Body of pancreas (tissue), 4 donors: ENCODE results near the gene PFKFB3. TPM values are rescaled to one million over a fixed set of nuclear protein-coding genes. Genes with fewer than 3 reads are reported as not detected.

Experiments used
- ATAC-seq: fragments of 150-250 bp; one replicate; pipeline ENCODE4 v1.9.1; 2016
- DNase-seq, 4 donors: peaks; one replicate each; pipeline ENCODE4 v3.0.0-alpha.2; 2019
- H3K27ac ChIP-seq, 4 donors: fragments of 200-600 bp; sonication (generic); 1 replicate in 3 of 4; 2 replicates in 1 of 4; pipeline versions ENCODE4 v1.5.1 to v1.6.1; 2016 to 2019; ENCODE audit warnings: mild to moderate bottlenecking in 1 of 4, mixed read lengths in 1 of 4, moderate library complexity in 1 of 4
- H3K27me3 ChIP-seq, 2 donors: fragments of 200-600 bp; sonication (generic); one replicate each; pipeline ENCODE4 v1.6.0; 2016; ENCODE audit warnings: mild to moderate bottlenecking in 1 of 2
- H3K36me3 ChIP-seq, 2 donors: fragments of 200-600 bp; sonication (generic); replicated peaks in 1 of 2; 2 replicates each; pipeline ENCODE4 v1.5.1; 2016; ENCODE audit warnings: low read depth in 2 of 2; ENCODE audit not compliant: insufficient read depth in 1 of 2
- H3K4me1 ChIP-seq: fragments of 200-600 bp; sonication (generic); one replicate; pipeline ENCODE4 v1.6.0; 2016
- H3K4me3 ChIP-seq, 2 donors: fragments of 200-600 bp; sonication (generic); 1 replicate in 1 of 2; 2 replicates in 1 of 2; pipeline ENCODE4 v1.5.1; 2016 to 2019
- H3K9me3 ChIP-seq, 3 donors: fragments of 200-600 bp; sonication (generic); 1 replicate in 2 of 3; 2 replicates in 1 of 3; pipeline ENCODE4 v1.5.1; 2016
- POLR2A ChIP-seq, 3 donors: fragments of 450-650 bp; IDR thresholded peaks; one replicate each; pipeline ENCODE4 v1.6.1; 2016; ENCODE audit warnings: antibody characterized with exemption in 3 of 3, mild to moderate bottlenecking in 2 of 3
- WGBS, 2 donors: methylation state at CpG; one replicate each; pipeline ENCODE4 v1.1.5; 2017; 5-methylcytosine and 5-hydroxymethylcytosine counted together
- intact Hi-C: fragments of 100-400 bp; cut with DNase I; formaldehyde crosslinking; loops from one replicate; pipeline ENCODE4 v1.15.1; 2023
- total RNA-seq, 2 donors: library from RNA; depleted of rRNA; stranded (reverse); fragments of >200 nt; gene quantifications; one replicate each; pipeline ENCODE4 v1.1.0, GENCODE V29; 2016
- TF ChIP-seq, protein P1 (sequence below), 7 experiments: fragments of 450-650 bp in 4 of 7; fragments of 200-600 bp in 3 of 7; sonication (generic) in 3 of 7; IDR thresholded peaks; one replicate each; pipeline ENCODE4 v1.5.1; 2016 to 2019; ENCODE audit warnings: antibody characterized with exemption in 7 of 7

PFKFB3 gene
- total RNA-seq, 2 donors from 2014 or later, result 26.5 to 137 TPM

DNA sequence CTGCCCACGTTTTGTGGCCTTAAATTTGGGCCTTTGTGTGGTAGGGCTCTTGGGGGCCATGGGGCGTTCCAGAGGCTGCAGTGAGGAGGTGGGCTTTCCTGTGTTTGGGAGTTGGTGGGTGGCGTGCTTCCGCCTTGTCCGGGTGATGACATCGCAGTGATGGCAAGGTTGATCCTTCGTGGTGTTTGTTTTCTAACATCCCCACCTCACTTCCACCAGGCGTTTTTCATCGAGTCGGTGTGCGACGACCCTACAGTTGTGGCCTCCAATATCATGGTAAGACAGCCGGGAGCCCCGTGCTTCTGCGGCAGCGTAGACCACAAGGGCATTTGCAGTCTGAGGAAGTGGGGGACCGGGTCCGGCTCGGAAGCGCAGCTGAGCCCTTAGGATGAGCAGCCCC lies 14.2 kb downstream of the PFKFB3 start:
- intact Hi-C loops, result no loop called here
- WGBS, 2 donors, result 85 to 90% methylated on average over 12 to 17 of the region's 20 CpGs
- DNase-seq, result no peak
- no peaks in the 10 kb centered on the region for H3K4me1 ChIP-seq
- H3K27me3 ChIP-seq, result no peaks in the 10 kb centered on the region
- no peak for TF ChIP-seq POLR2A (IDR thresholded peaks at IDR 0.05)
- TF ChIP-seq, protein P1, sequence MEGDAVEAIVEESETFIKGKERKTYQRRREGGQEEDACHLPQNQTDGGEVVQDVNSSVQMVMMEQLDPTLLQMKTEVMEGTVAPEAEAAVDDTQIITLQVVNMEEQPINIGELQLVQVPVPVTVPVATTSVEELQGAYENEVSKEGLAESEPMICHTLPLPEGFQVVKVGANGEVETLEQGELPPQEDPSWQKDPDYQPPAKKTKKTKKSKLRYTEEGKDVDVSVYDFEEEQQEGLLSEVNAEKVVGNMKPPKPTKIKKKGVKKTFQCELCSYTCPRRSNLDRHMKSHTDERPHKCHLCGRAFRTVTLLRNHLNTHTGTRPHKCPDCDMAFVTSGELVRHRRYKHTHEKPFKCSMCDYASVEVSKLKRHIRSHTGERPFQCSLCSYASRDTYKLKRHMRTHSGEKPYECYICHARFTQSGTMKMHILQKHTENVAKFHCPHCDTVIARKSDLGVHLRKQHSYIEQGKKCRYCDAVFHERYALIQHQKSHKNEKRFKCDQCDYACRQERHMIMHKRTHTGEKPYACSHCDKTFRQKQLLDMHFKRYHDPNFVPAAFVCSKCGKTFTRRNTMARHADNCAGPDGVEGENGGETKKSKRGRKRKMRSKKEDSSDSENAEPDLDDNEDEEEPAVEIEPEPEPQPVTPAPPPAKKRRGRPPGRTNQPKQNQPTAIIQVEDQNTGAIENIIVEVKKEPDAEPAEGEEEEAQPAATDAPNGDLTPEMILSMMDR (IDR thresholded peaks at IDR 0.05), result no peak
- no peaks in the 10 kb centered on the region for H3K9me3 ChIP-seq
- no peak overlapping the region for H3K4me3 ChIP-seq
- H3K36me3 ChIP-seq, result peaks cover 0 to 45% of the 10 kb centered on the region in 2 donors
- H3K27ac ChIP-seq, result no peak overlapping the region
- ATAC-seq, result no peak

DNA sequence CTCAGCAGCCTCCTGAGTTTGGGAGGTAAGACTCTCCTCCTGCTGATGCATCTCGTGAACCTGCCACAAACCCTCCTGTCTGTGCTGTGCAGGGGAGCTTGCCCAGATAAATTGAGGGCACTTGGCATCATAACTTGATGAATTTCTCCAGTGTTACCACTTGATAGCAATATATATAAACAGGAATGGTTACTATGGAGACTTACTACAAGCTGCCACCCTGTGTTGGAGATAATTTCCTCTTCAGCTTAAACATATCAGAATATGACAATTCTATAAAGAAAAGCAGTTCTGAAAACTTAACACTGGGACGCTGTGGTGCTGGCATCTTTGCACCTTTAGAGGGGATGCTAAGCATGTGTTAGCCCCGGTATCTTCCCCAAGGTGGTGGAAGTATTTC lies 14.9 kb downstream of the PFKFB3 start:
- peaks cover 0 to 49% of the 10 kb centered on the region in 2 donors for H3K36me3 ChIP-seq
- no peaks in the 10 kb centered on the region for H3K27me3 ChIP-seq
- TF ChIP-seq, protein P1 (IDR thresholded peaks at IDR 0.05), result no peak
- no peak for TF ChIP-seq POLR2A (IDR thresholded peaks at IDR 0.05)
- no peak overlapping the region for H3K27ac ChIP-seq
- intact Hi-C loops, result no loop called here
- ATAC-seq (no peak), DNase-seq (no peak)
- no peak overlapping the region for H3K4me3 ChIP-seq
- H3K9me3 ChIP-seq, result no peaks in the 10 kb centered on the region
- 90 to 92% methylated on average over 2 to 3 of the region's 3 CpGs for WGBS, 2 donors
- H3K4me1 ChIP-seq, result no peaks in the 10 kb centered on the region

DNA sequence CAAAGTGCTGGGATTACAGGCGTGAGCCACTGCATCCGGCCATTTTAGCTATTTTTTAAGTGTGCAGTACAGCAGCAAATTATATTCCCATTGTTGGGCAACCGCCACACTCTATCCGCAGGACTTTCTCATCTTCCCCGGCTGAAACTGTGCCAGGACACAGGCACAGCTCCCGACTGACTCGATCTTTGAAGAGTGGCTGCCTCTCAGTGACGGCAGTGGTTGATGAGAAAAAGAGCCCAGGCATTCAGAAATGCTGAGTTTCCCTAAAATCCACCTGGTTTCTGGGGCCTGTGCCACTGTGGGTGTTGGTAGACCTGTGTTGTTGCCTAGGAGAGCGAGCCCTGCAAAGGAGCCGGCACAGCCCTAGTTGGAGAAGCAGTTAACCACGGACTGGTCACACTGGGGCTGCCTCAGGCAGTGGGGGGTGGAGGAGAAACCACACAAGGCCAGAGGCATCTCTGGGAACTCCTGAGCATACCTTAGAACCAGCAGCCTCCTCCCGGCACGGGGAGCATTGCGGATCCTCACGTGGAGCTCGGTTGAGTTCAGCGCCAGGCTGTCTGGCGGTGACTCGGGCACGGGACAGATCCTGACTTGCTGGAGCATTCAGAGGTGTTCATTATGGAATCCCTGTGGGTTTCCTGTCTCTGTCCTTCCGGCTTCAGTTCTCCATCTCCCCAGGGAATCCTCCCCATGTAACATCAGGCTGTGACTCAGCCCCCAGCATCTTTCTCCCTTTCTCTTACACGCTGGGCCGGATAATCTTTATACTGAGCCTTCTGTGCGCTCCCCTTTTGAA lies 16.2 kb downstream of the PFKFB3 start:
- Histone ChIP-seq H3K27me3 (no peaks in the 10 kb centered on the region), H3K4me3 (no peak overlapping the region), H3K27ac (no peak overlapping the region), H3K9me3 (no peaks in the 10 kb centered on the region), H3K36me3 (peaks cover under 1 to 54% of the 10 kb centered on the region in 2 donors), H3K4me1 (no peaks in the 10 kb centered on the region)
- intact Hi-C loops, result no loop called here
- no peak for ATAC-seq
- WGBS, 2 donors, result 89 to 93% methylated on average over 23 to 24 of the region's 24 CpGs
- no peak for TF ChIP-seq POLR2A (IDR thresholded peaks at IDR 0.05)
- TF ChIP-seq, protein P1 (IDR thresholded peaks at IDR 0.05), result no peak
- DNase-seq, result no peak

DNA sequence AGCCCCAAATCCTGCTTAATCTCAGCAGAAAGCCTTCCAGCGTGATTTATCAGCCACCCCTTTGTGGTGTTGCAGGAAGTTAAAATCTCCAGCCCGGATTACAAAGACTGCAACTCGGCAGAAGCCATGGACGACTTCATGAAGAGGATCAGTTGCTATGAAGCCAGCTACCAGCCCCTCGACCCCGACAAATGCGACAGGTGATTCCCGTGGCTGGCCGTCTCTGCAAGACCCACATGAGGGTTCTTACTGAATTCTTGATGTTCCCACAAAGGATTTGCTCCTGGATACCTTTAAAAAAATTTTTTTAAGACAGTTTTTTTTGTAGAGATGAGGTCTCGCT lies 16.7 kb downstream of the PFKFB3 start:
- no peak for ATAC-seq
- TF ChIP-seq, protein P1 (IDR thresholded peaks at IDR 0.05), result no peak
- no peaks in the 10 kb centered on the region for H3K27me3 ChIP-seq
- H3K36me3 ChIP-seq, result peaks cover 4 to 55% of the 10 kb centered on the region in 2 donors
- H3K27ac ChIP-seq, result no peak overlapping the region
- H3K4me1 ChIP-seq, result no peaks in the 10 kb centered on the region
- 90 to 93% methylated on average over 8 to 10 of the region's 10 CpGs for WGBS, 2 donors
- H3K4me3 ChIP-seq, result no peak overlapping the region
- no peaks in the 10 kb centered on the region for H3K9me3 ChIP-seq
- DNase-seq, result no peak
- intact Hi-C loops, result no loop called here
